ENCODE measurements around the gene BRD1. TPM values are rescaled to one million over a fixed set of nuclear protein-coding genes. Genes with fewer than 3 reads are reported as not detected.

Gene BRD1
- total RNA-seq, 2 donors from 2014 or later: 32.7 to 37.7 TPM

DNA sequence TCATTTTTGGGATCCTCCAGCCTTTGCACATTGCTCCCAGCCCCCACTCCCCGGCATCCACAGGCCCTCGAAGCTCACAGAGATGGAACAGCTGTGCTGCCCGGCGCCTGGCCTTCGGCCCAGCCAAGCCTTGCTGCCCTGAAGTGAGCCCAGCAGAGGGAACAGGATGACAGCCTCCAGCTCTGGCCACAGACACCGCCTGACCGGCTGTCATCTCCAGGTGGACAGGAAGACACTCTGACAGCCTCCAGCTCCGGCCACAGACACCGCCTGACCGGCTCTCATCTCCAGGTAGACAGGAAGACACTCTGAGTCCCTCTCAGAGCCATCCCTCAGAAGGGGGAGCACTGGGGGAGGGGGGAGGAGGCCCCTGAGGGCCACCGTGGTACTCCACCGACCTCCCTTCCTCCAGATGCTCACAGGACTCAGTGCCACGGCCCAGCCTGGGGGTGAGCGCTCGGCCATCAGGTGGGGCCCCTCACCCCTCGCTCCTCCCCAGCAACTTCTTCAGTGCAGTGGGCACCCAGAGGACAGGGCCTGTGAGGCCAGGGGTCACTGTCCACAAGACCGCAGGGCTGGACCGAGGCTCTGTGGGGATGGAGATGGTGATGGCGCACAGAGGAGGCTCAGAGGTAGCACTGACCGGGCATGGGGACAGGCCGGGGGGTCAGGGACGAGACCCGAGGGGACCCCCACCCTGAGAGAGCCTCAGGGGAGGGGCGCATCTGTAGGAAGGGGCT lies 58.6 kb downstream of the BRD1 start:
- no peak overlapping the region for H3K27ac ChIP-seq
- TF ChIP-seq, protein P1, sequence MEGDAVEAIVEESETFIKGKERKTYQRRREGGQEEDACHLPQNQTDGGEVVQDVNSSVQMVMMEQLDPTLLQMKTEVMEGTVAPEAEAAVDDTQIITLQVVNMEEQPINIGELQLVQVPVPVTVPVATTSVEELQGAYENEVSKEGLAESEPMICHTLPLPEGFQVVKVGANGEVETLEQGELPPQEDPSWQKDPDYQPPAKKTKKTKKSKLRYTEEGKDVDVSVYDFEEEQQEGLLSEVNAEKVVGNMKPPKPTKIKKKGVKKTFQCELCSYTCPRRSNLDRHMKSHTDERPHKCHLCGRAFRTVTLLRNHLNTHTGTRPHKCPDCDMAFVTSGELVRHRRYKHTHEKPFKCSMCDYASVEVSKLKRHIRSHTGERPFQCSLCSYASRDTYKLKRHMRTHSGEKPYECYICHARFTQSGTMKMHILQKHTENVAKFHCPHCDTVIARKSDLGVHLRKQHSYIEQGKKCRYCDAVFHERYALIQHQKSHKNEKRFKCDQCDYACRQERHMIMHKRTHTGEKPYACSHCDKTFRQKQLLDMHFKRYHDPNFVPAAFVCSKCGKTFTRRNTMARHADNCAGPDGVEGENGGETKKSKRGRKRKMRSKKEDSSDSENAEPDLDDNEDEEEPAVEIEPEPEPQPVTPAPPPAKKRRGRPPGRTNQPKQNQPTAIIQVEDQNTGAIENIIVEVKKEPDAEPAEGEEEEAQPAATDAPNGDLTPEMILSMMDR (IDR thresholded peaks at IDR 0.05): no peak
- no peaks in the 10 kb centered on the region for H3K4me1 ChIP-seq
- no peaks in the 10 kb centered on the region for H3K9me3 ChIP-seq
- no peak overlapping the region for H3K9ac ChIP-seq (ENCODE audit: low read depth in 2 of 2, low read length in 2 of 2)
- H3K36me3 ChIP-seq: peaks cover 2% of the 10 kb centered on the region
- intact Hi-C loops (cut with DNase I): loop anchor here (5.0 to 10.0 kb wide), 2 partner anchors 158 to 266 kb away; no protein-coding TSS in a partner anchor
- no peak overlapping the region for H3K4me3 ChIP-seq
- no peaks in the 10 kb centered on the region for H3K27me3 ChIP-seq
- no peak for DNase-seq

DNA sequence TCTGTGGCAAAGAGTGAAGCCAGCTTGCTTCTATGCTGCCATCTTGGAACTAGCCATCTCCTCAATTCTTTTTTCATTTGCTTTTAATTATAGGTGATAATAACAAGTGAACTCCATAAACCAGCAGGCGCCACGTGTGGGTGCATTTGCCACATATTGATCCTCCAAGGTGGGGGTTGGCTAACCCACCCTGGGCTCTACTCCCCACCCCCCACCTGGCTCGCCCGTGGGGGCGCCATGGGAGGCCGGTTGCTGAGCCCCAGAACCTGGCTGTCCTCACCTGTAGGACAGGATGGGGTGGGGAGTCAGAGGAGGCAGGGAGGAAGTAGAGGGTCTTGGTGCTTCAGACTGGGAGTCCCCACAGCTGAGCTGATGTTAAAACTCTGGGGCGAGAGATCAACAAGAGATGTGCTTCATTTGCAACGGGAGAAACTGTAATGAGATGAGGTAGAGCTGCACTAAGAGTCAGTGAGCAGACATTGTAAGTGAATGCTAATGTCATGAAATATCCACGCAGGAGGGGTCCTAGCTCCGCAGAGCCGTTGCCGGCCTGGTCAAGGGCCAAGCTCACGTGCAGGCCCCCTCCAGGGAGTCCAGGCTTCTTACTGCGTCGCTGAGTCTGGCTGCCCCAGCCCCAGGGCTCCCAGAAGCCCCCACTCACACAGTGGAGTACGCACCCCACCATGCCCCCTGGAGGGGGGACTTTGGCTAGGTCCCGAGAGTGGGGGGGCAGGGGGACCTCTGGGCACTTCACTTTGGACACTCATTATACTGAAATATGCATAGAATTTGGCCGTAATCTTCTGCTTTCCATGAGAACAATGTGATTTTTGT lies 59.4 kb downstream of the BRD1 start:
- no peaks in the 10 kb centered on the region for H3K4me1 ChIP-seq
- intact Hi-C loops (cut with DNase I): loop anchor here (5.0 to 10.0 kb wide), 2 partner anchors 159 to 267 kb away; no protein-coding TSS in a partner anchor
- H3K36me3 ChIP-seq: no peaks in the 10 kb centered on the region
- H3K9ac ChIP-seq (ENCODE audit: low read depth in 2 of 2, low read length in 2 of 2): no peak overlapping the region
- no peak overlapping the region for H3K27ac ChIP-seq
- H3K9me3 ChIP-seq: no peaks in the 10 kb centered on the region
- no peak for DNase-seq
- H3K4me3 ChIP-seq: no peak overlapping the region
- H3K27me3 ChIP-seq: no peaks in the 10 kb centered on the region
- TF ChIP-seq, protein P1 (IDR thresholded peaks at IDR 0.05): no peak

DNA sequence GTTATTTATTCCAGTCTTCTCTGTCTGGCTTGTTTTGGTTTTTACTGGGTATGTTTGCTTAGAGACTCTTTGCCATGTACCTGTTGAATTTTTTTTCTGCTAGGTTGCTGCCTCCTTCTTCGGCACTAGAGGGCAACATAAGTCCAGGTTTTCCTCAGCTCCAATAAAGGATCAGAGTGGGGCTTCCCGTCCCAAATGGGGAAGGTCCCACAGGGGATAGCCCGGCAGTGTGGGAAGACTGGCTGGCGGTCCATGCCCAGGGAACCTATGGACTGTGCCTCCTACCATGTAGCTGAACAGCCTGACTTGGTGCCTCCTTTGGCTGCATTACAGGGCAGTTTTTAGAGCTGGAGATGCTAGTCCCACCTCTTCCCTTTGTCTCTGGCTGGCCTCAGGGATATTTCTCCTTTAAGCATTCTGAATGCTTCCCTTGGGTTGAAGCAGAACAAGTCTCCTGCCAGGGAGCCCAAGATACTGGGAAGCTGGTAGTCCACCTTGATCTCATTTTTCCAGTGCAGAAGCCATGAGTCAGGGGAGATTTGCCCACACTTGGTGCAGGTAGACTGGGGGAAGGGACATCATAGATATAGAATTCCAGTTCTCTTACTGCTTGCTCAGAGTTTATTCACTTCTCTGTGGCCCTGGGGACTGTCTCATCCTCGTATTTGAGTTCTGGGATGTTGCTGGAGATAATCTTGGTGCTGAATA lies 60.2 kb downstream of the BRD1 start:
- H3K27me3 ChIP-seq: no peaks in the 10 kb centered on the region
- TF ChIP-seq, protein P1 (IDR thresholded peaks at IDR 0.05): peak; percentile 70
- intact Hi-C loops (cut with DNase I): loop anchor here (5.0 to 10.0 kb wide), 2 partner anchors 160 to 267 kb away; no protein-coding TSS in a partner anchor
- no peaks in the 10 kb centered on the region for H3K36me3 ChIP-seq
- H3K9me3 ChIP-seq: no peaks in the 10 kb centered on the region
- H3K27ac ChIP-seq: no peak overlapping the region
- no peak for DNase-seq
- no peaks in the 10 kb centered on the region for H3K4me1 ChIP-seq
- H3K4me3 ChIP-seq: no peak overlapping the region
- H3K9ac ChIP-seq (ENCODE audit: low read depth in 2 of 2, low read length in 2 of 2): no peak overlapping the region

DNA sequence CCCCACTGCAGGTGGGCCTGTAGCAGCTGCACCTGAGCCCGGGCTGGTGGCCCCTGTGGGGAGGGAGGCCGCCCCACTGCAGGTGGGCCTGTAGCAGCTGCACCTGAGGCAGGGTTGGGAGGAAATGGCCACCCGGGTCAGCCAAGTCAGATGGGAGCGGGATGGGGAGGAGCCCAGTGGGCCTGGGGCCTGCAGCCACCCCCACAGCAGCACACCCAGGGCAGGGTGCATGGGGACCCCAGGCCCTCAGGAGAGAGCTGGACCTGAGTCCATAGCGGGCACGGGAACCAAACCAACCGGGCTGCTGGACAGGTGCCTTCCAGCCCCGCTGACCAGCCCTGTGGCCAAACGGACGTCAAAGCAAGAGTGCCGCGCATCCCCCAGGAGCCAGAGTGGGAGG lies 61.7 kb downstream of the BRD1 start:
- intact Hi-C loops (cut with DNase I): loop anchor here (5.0 to 10.0 kb wide), 2 partner anchors 161 to 269 kb away; no protein-coding TSS in a partner anchor
- no peak for DNase-seq
- Histone ChIP-seq H3K9ac (ENCODE audit: low read depth in 2 of 2, low read length in 2 of 2) (no peak overlapping the region), H3K27me3 (no peaks in the 10 kb centered on the region), H3K4me3 (no peak overlapping the region), H3K4me1 (no peaks in the 10 kb centered on the region), H3K9me3 (no peaks in the 10 kb centered on the region), H3K36me3 (no peaks in the 10 kb centered on the region), H3K27ac (no peak overlapping the region)
- TF ChIP-seq, protein P1 (IDR thresholded peaks at IDR 0.05): no peak
